PFSK-1 (cell line): ENCODE measurements around the gene PDE6A.

ENCODE experiments used
- FOXP2 ChIP-seq: optimal IDR thresholded peaks from 2 replicates; pipeline ENCODE3; 2011; ENCODE audit warnings: borderline replicate concordance, control low read depth, inconsistent platforms; ENCODE audit not compliant: insufficient read depth; ENCODE audit errors: extremely low read length, extremely low read depth
- POLR2AphosphoS5 ChIP-seq: IDR thresholded peaks from 2 replicates; pipeline ENCODE4 v1.6.1; 2012; ENCODE audit warnings: low read depth, mild to moderate bottlenecking, control low read depth, low read length, moderate library complexity
- REST ChIP-seq, 2 experiments: IDR thresholded peaks; 2 replicates each; pipeline versions ENCODE4 v1.6.1 to v1.8.0; 2011 to 2012; ENCODE audit warnings: low read depth in 2 of 2, low read length in 2 of 2, control low read depth in 1 of 2, inconsistent platforms in 1 of 2, mild to moderate bottlenecking in 1 of 2, moderate library complexity in 1 of 2; ENCODE audit not compliant: insufficient read depth in 1 of 2
- SIN3A ChIP-seq: IDR thresholded peaks from 2 replicates; pipeline ENCODE4 v1.6.1; 2012; ENCODE audit warnings: mild to moderate bottlenecking, low read length, moderate library complexity, borderline replicate concordance; ENCODE audit not compliant: insufficient read depth
- TAF1 ChIP-seq: IDR thresholded peaks from 2 replicates; pipeline ENCODE4 v1.6.1; 2012; ENCODE audit warnings: low read length, control low read depth, borderline replicate concordance; ENCODE audit not compliant: insufficient read depth

Gene PDE6A

DNA sequence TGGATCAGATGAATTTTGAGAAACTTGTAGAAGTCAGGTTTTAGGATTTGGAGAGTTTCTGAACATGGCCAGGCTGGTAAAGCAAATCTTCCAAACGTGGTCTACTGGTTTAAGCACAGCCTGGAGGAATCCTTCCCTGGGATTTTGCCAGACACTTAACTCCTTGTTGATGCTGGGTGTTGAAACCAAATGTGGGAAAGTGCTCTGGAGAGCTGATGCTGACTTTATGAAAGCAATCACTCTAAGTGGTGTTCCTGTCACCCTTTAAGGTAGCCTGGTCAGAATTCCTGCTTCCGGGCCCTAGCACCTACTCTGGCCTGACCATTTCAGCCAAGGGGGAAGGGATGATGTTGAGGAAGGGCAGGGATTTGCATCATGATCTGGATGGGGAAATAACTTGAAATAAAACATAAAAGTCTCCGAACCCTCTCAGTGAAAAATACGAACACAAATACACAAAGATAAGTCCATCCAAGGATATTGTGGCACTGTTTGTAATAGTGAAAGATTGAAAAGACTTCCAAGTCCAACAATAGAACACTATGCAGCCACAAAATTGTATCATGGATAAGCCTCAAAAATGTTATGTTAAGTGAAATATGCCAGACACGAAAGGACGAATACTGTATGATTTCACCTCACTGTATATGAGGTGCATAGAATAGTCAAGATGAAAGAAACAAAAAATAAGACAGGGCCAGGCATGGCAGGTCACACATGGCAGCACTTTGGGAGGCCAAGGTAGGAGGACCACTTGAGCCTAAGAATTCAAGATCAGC lies 57.7 kb downstream of the PDE6A start:
- no peak for TF ChIP-seq REST (IDR thresholded peaks at IDR 0.05; ENCODE audit: insufficient read depth in 1 of 2, low read depth in 2 of 2, low read length in 2 of 2)
- TF ChIP-seq TAF1: no peak
- no peak for TF ChIP-seq FOXP2
- TF ChIP-seq POLR2AphosphoS5: no peak
- no peak for TF ChIP-seq SIN3A

DNA sequence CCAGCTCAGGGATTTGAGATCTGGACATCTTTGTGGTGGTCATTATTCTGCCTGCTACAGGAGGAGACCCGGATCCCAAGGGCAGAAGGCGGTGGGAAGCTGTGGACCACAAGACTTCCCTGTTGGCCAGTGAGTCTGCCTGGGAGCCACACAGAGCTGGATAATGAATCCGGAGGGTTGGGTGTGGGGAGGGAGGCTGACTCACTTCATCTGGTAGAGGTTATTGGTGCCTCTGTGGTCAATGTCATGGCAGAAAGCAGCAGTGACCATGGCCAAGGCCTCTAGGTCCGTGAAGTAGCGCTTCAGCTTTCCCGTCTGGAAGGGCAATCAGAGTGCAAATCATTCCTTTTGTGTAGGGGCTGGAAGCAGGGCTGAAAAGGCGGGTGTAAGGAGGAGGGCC lies 58.5 kb downstream of the PDE6A start:
- TF ChIP-seq POLR2AphosphoS5: no peak
- no peak for TF ChIP-seq REST (IDR thresholded peaks at IDR 0.05; ENCODE audit: insufficient read depth in 1 of 2, low read depth in 2 of 2, low read length in 2 of 2)
- TF ChIP-seq TAF1: no peak
- no peak for TF ChIP-seq FOXP2
- TF ChIP-seq SIN3A: no peak

DNA sequence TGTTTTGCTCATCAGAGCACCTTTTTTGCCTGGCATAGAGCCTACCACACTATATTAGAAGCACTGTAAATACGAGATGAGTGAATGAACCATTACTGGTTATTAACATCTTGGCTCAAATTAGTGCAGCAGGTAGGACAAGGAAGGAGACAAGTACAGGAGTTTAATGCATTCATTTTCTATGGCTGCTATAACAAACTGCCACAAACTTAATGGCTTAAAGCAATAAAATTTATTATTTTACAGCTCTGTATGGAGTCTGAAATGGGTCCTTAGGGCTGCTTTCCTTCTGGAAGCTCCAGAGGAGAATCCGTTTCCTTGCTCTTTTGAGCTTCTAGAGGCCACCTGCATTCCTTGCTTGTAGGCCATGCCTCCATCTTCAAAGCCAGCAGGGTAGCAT lies 59.1 kb downstream of the PDE6A start:
- TF ChIP-seq TAF1: no peak
- no peak for TF ChIP-seq SIN3A
- no peak for TF ChIP-seq FOXP2
- TF ChIP-seq REST (IDR thresholded peaks at IDR 0.05; ENCODE audit: insufficient read depth in 1 of 2, low read depth in 2 of 2, low read length in 2 of 2): no peak
- no peak for TF ChIP-seq POLR2AphosphoS5

DNA sequence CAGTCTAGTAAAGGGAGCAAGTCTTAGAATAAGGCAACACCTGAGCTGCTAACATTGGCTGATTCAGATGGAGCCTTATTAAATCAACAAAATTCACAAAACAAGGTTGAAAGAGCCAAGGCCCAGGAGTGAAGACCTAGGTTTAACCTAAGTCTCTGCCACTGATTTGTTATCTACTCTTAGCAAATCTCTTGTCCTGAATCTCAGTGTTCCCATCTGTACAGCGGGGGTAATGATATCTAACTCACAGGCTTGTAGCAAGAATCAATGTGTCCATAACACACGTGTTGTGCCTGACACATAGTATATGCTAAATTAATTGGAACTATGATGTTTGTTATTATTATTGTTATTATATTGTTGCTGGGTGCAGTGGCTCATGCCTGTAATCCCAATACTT lies 61.0 kb downstream of the PDE6A start:
- TF ChIP-seq POLR2AphosphoS5 (no peak), REST (IDR thresholded peaks at IDR 0.05; ENCODE audit: insufficient read depth in 1 of 2, low read depth in 2 of 2, low read length in 2 of 2) (no peak), TAF1 (no peak), FOXP2 (no peak), SIN3A (no peak)
